ENCODE data around the gene GRIK4.

DNA sequence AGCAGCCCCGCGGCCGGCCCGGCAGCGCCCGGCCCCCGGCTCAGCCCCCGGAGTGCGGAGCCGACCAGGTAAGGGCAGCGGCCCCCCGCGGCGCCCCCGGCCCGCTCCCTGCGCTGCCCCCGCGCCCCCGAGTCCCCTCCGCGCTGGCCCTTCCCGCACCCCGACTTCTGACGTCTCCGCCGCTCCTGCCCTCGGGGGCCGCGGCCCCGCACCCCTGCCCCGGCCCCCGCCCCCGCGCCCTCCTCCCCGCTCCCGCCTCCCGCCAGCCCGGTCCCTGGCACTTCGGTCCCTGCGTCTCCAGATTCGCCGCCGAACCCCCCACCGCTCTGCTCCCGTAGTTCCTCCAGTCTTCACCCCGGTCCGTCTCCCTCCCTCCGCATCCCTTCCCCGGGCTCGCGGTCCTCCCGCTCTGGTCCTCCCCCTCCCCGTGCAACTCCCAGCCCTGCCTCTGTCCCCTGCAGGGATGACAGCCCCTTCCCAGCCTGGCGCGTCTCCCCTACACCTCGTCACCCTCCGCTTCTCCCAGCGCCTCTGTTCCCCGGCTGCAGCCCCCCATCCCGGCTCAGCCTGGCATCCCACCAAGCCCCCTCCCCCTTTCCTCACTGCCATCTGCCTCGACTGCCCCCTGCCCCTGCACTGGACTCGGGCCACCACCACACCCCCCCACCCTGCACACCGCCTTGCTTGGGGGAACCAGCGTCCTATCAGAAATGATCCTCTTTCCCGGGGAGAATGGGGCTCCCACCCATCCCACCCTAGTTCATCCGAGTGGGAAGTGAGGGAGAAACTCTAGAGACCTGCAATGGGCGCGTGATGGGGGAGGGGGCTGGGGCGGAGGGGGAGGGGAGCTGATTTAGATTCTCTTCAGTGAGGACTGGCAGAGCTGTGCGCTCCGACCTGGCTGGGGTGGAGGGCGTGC, 531 bp downstream of the GRIK4 start:
- no peak for TF ChIP-seq MCM3 (IDR thresholded peaks at IDR 0.05)
- TF ChIP-seq LCOR (CRISPR knock-in tag; IDR thresholded peaks at IDR 0.05), result no peak
- TF ChIP-seq, protein P1, sequence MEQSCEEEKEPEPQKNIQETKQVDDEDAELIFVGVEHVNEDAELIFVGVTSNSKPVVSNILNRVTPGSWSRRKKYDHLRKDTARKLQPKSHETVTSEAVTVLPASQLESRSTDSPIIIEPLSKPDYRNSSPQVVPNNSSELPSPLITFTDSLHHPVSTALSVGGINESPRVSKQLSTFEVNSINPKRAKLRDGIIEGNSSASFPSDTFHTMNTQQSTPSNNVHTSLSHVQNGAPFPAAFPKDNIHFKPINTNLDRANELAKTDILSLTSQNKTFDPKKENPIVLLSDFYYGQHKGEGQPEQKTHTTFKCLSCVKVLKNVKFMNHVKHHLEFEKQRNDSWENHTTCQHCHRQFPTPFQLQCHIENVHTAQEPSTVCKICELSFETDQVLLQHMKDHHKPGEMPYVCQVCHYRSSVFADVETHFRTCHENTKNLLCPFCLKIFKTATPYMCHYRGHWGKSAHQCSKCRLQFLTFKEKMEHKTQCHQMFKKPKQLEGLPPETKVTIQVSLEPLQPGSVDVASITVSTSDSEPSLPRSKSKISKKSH (CRISPR knock-in tag; IDR thresholded peaks at IDR 0.05), result no peak
- no peak for TF ChIP-seq SREBF1 (IDR thresholded peaks at IDR 0.05; ENCODE audit: borderline replicate concordance, low read depth, low read length)
- TF ChIP-seq ATF2 (CRISPR knock-in tag; IDR thresholded peaks at IDR 0.05), result no peak
- no peak for TF ChIP-seq ZC3H4 (CRISPR knock-in tag; IDR thresholded peaks at IDR 0.05; ENCODE audit: borderline replicate concordance)
- TF ChIP-seq GATAD2A (IDR thresholded peaks at IDR 0.05), result no peak
- TF ChIP-seq LARP7 (IDR thresholded peaks at IDR 0.05), result no peak
- no peak for TF ChIP-seq POLR2AphosphoS2 (IDR thresholded peaks at IDR 0.05; ENCODE audit: low read length)
- TF ChIP-seq, protein P2, sequence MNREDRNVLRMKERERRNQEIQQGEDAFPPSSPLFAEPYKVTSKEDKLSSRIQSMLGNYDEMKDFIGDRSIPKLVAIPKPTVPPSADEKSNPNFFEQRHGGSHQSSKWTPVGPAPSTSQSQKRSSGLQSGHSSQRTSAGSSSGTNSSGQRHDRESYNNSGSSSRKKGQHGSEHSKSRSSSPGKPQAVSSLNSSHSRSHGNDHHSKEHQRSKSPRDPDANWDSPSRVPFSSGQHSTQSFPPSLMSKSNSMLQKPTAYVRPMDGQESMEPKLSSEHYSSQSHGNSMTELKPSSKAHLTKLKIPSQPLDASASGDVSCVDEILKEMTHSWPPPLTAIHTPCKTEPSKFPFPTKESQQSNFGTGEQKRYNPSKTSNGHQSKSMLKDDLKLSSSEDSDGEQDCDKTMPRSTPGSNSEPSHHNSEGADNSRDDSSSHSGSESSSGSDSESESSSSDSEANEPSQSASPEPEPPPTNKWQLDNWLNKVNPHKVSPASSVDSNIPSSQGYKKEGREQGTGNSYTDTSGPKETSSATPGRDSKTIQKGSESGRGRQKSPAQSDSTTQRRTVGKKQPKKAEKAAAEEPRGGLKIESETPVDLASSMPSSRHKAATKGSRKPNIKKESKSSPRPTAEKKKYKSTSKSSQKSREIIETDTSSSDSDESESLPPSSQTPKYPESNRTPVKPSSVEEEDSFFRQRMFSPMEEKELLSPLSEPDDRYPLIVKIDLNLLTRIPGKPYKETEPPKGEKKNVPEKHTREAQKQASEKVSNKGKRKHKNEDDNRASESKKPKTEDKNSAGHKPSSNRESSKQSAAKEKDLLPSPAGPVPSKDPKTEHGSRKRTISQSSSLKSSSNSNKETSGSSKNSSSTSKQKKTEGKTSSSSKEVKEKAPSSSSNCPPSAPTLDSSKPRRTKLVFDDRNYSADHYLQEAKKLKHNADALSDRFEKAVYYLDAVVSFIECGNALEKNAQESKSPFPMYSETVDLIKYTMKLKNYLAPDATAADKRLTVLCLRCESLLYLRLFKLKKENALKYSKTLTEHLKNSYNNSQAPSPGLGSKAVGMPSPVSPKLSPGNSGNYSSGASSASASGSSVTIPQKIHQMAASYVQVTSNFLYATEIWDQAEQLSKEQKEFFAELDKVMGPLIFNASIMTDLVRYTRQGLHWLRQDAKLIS (CRISPR knock-in tag; IDR thresholded peaks at IDR 0.05), result no peak
- no peak for TF ChIP-seq BRD9 (IDR thresholded peaks at IDR 0.05; ENCODE audit: low read depth, partially characterized antibody)
- no peak for TF ChIP-seq GABPA (tag; conservative IDR thresholded peaks at IDR 0.05; ENCODE audit: low read depth)
- TF ChIP-seq, protein P3, sequence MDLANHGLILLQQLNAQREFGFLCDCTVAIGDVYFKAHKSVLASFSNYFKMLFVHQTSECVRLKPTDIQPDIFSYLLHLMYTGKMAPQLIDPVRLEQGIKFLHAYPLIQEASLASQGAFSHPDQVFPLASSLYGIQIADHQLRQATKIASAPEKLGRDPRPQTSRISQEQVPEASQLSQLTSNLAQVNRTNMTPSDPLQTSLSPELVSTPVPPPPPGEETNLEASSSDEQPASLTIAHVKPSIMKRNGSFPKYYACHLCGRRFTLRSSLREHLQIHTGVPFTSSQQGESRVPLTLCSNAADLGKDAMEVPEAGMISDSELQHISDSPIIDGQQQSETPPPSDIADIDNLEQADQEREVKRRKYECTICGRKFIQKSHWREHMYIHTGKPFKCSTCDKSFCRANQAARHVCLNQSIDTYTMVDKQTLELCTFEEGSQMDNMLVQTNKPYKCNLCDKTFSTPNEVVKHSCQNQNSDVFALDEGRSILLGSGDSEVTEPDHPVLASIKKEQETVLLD (IDR thresholded peaks at IDR 0.05), result no peak

Data from K562 (cell line).